Activated CD8-positive, alpha-beta memory T cell treated with anti-CD3 and anti-CD28 coated beads, Interleukin-2, amount 10 ng/mL, durations not matched to agents 7 days and 5 days (primary cell): Measurements from ENCODE around the gene TPGS1. TPM values are rescaled to one million over a fixed set of nuclear protein-coding genes. Genes with fewer than 3 reads are reported as not detected.

Experiments
- ATAC-seq: fragments of 150-1000 bp; cut with Tn5 transposase; one replicate; pipeline ENCODE4 v1.10.0; 2021; ENCODE audit warnings: moderate library complexity
- CTCF ChIA-PET: fragments of 350-600 bp; sonication (Branson Sonifier 250); formaldehyde crosslinking; loops from one replicate; lab custom pipeline; 2021; ENCODE audit warnings: antibody characterized with exemption; lab: Charles Lee
- DNase-seq: peaks from one replicate; pipeline ENCODE4 v3.0.0-alpha.2; 2020
- H3K27ac Mint-ChIP-seq: one replicate; pipeline ENCODE4 v1.8.0; 2021; ENCODE audit warnings: mild to moderate bottlenecking, mixed read lengths
- H3K27me3 Mint-ChIP-seq: one replicate; pipeline ENCODE4 v1.8.0; 2021; ENCODE audit warnings: mixed read lengths
- H3K36me3 Mint-ChIP-seq: one replicate; pipeline ENCODE4 v1.8.0; 2021; ENCODE audit warnings: mild to moderate bottlenecking, mixed read lengths
- H3K4me1 Mint-ChIP-seq: one replicate; pipeline ENCODE4 v1.8.0; 2021; ENCODE audit warnings: mixed read lengths
- H3K4me3 Mint-ChIP-seq: one replicate; pipeline ENCODE4 v1.8.0; 2021; ENCODE audit warnings: mild to moderate bottlenecking, moderate library complexity, mixed read lengths
- H3K9me3 Mint-ChIP-seq: one replicate; pipeline ENCODE4 v1.8.0; 2022; ENCODE audit warnings: low read depth, mixed read lengths
- total RNA-seq, 2 experiments: library from RNA; stranded (reverse); gene quantifications; one replicate each; pipeline ENCODE4 v1.2.3, GENCODE V29; 2021

TPGS1 gene
- total RNA-seq, 2 experiments from 2014 or later = 19.4 to 21.6 TPM

GRCh38 chr19:508204-509150 lies 1.2 kb downstream of the TPGS1 start:
- ATAC-seq (no peak), DNase-seq (no peak)
- Mint-ChIP-seq H3K4me1 (peaks cover 46% of the 10 kb centered on the region), H3K36me3 (peaks cover 5% of the 10 kb centered on the region), H3K4me3 (peak overlapping the region; percentile 83), H3K27ac (peak overlapping the region; percentile 99), H3K9me3 (no peaks in the 10 kb centered on the region), H3K27me3 (no peaks in the 10 kb centered on the region)
- CTCF ChIA-PET = interaction anchor here (1.0 to 2.8 kb wide), 2 partner anchors 13 to 24 kb away, joined by 3 to 24 read pairs; partner anchors contain the start of gene CDC34

GRCh38 chr19:510606-511100 lies 3.4 kb downstream of the TPGS1 start:
- CTCF ChIA-PET = interaction anchor here (0.7 to 4.3 kb wide), 39 partner anchors 8 to 1095 kb away, joined by 3 to 94 read pairs (median 4); partner anchors contain the start of genes CDC34, GZMM, POLRMT and RNF126
- peaks cover 10% of the 10 kb centered on the region for H3K36me3 Mint-ChIP-seq

GRCh38 chr19:511101-511851 lies 4.0 kb downstream of the TPGS1 start:
- Mint-ChIP-seq H3K4me3 (peak overlapping the region; percentile 73), H3K27ac (peak overlapping the region; percentile 94), H3K27me3 (no peaks in the 10 kb centered on the region), H3K9me3 (no peaks in the 10 kb centered on the region), H3K4me1 (peaks cover 41% of the 10 kb centered on the region), H3K36me3 (peaks cover 10% of the 10 kb centered on the region)
- CTCF ChIA-PET = interaction anchor here (0.6 to 4.3 kb wide), 36 partner anchors 8 to 1094 kb away, joined by 3 to 94 read pairs (median 5); partner anchors contain the start of genes CDC34, GZMM, POLRMT and RNF126
- ATAC-seq (peak; percentile 52), DNase-seq (peak; percentile 89)

More at GRCh38 chr19:510606-511100, 3.4 kb downstream of the TPGS1 start:
- no peaks in the 10 kb centered on the region for H3K9me3 Mint-ChIP-seq
- H3K27ac Mint-ChIP-seq = peak overlapping the region; percentile 94
- DNase-seq = peak; percentile 97
- H3K27me3 Mint-ChIP-seq = no peaks in the 10 kb centered on the region
- peak; percentile 60 for ATAC-seq
- peaks cover 44% of the 10 kb centered on the region for H3K4me1 Mint-ChIP-seq
- peak overlapping the region; percentile 73 for H3K4me3 Mint-ChIP-seq

DNA sequence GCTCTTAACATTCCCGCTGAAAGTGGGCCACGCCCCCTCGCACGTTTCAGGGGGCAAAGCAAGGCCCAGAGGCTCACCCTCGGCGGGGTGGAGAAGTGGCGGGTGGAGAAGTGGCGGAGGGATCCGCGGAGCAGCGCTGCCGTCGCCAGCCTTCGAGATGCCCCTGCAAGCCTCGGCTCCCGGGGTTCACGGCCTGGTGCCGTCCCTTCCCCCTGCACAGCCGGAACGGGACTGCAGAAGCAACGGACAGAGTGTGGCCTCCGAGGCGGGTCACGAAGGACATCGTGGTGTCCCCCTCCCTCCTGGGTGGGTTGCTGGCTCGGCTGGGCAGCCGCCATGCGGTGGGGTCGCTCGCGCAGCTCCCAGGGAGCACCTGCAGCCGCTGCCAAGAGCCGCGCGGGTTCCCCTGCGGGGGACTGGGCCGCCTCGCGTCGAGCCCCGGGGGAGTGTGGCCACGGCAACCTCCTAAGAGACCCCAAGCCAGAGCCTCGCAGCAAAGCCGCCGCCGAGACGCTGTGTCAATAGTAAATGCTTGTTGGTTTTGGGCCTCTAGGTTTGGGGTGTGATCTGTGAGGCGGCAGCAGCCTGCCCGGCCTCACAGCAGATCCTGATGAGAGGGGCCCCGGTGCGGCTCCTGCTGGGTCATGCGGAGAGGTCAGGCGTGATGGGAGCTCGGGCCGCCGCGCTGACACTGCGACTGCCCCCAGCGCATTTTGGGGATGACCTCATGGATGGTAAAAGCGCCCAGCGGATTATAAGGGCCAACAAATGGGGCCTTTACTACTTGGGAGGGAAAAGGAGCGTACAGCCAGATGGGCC lies 5.5 kb downstream of the TPGS1 start:
- CTCF ChIA-PET = interaction anchor here (3.0 to 4.3 kb wide), 2 partner anchors 9 to 17 kb away, joined by 25 to 94 read pairs; partner anchors contain the start of gene CDC34
- ATAC-seq (no peak), DNase-seq (no peak)
- H3K4me1 Mint-ChIP-seq = peaks cover 38% of the 10 kb centered on the region
- H3K36me3 Mint-ChIP-seq = peaks cover 10% of the 10 kb centered on the region
- no peak overlapping the region for H3K4me3 Mint-ChIP-seq
- H3K9me3 Mint-ChIP-seq = no peaks in the 10 kb centered on the region
- H3K27ac Mint-ChIP-seq = no peak overlapping the region
- H3K27me3 Mint-ChIP-seq = no peaks in the 10 kb centered on the region

DNA sequence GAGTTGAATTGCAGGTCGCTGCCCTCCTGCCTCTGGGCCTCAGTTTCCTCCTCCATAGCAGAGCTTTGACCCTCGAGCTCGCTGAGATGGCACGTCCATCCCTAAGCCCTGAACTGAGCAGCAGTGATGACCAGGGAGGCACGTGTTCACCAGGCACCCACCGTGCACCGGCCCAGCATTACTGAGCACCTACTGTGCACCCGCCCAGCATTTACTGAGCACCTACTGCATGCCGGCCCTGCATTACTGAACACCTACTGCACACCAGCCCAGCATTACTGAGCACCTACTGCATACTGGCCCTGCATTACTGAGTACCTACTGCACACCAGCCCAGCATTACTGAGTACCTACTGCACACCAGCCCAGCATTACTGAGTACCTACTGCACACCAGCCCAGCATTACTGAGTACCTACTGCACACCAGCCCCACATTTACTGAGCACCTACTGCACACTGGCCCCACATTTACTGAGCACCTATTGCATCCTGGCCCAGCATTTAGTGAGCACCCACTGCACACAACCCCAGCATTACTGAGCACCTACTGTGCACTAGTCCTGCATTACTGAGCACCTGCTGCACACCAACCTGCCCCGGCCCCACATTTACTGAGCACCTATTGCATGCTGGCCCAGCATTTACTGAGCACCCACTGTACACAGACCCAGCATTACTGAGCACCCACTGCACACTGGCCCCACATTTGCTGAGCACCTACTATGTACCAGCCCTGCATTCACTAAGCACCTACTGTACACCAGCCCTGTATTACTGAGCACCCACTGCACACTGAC lies 6.3 kb downstream of the TPGS1 start:
- Mint-ChIP-seq H3K27ac (no peak overlapping the region), H3K4me3 (no peak overlapping the region), H3K36me3 (peaks cover 10% of the 10 kb centered on the region), H3K4me1 (peaks cover 29% of the 10 kb centered on the region), H3K27me3 (no peaks in the 10 kb centered on the region), H3K9me3 (no peaks in the 10 kb centered on the region)
- ATAC-seq (no peak), DNase-seq (no peak)
- CTCF ChIA-PET = interaction anchor here (4.3 kb wide), 1 partner anchor 16 kb away, joined by 94 read pairs; the partner anchor contains the start of gene CDC34

DNA sequence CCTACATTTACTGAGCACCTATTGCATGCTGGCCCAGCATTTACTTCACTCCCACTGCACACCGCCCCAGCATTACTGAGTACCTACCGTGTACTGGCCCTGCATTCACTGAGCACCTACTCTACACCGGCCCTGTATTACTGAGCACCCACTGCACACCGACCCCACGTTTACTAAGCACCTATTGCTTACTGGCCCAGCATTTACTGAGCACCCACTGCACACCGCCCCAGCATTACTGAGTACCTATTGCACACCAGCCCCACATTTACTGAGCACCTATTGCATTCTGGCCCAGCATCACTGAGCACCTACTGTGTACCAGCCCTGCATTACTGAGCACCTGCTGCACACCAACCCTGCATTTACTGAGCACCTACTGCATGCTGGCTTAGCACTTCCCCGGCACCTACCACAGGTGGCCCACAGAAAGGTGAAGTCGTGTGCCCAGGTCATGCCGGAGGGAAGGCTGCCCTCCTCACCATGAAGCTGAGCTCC lies 6.9 kb downstream of the TPGS1 start:
- CTCF ChIA-PET = interaction anchor here (1.6 kb wide), 1 partner anchor 16 kb away, joined by 5 read pairs; no protein-coding TSS in a partner anchor
- H3K9me3 Mint-ChIP-seq = no peaks in the 10 kb centered on the region
- ATAC-seq (no peak), DNase-seq (no peak)
- H3K4me1 Mint-ChIP-seq = peaks cover 23% of the 10 kb centered on the region
- H3K27me3 Mint-ChIP-seq = no peaks in the 10 kb centered on the region
- H3K4me3 Mint-ChIP-seq = no peak overlapping the region
- H3K27ac Mint-ChIP-seq = no peak overlapping the region
- H3K36me3 Mint-ChIP-seq = peaks cover 5% of the 10 kb centered on the region

GRCh38 chr19:517721-518597 lies 10.7 kb downstream of the TPGS1 start:
- no peak overlapping the region for H3K4me3 Mint-ChIP-seq
- H3K4me1 Mint-ChIP-seq = peaks cover 5% of the 10 kb centered on the region
- H3K27ac Mint-ChIP-seq = no peak overlapping the region
- ATAC-seq = no peak
- CTCF ChIA-PET = interaction anchor here (1.0 kb wide), 1 partner anchor 14 kb away, joined by 3 read pairs; the partner anchor contains the start of gene CDC34
- no peak for DNase-seq
- peaks cover 5% of the 10 kb centered on the region for H3K36me3 Mint-ChIP-seq
- no peaks in the 10 kb centered on the region for H3K9me3 Mint-ChIP-seq
- no peaks in the 10 kb centered on the region for H3K27me3 Mint-ChIP-seq

DNA sequence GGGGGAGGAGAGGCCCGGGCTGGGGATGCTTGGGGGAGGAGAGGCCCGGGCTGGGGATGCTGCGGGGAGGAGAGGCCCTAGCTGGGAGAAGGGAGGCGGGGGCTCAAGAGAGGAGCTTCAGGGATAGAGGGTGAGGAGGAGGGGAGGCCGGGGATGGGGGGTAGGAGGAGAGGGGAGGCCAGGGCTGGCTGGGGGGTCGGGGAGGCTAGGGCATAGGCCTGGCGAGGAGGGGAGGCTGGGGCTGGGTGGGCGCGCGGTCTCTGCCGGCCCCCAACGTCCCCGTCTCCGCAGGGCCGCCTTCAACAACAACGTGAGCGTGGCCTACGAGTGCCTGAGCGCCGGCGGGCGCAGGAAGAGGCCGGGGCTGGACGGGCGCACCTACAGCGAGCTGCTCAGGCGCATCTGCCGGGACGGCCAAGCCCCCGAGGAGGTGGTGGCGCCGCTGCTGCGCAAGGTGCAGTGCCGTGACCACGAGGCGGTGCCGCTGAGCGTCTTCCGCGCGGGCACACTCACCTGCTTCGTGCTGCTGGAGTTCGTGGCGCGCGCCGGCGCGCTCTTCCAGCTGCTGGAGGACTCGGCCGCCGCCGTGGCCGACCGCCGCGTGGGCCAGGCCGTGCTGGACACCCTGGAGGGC lies 11.4 kb downstream of the TPGS1 start:
- no peak overlapping the region for H3K4me3 Mint-ChIP-seq
- peaks cover 5% of the 10 kb centered on the region for H3K4me1 Mint-ChIP-seq
- CTCF ChIA-PET = interaction anchor here (1.0 to 1.4 kb wide), 3 partner anchors 8 to 13 kb away, joined by 3 to 6 read pairs (median 4); partner anchors contain the start of gene CDC34
- DNase-seq (no peak), ATAC-seq (peak; percentile 77)
- H3K36me3 Mint-ChIP-seq = peaks cover 4% of the 10 kb centered on the region
- H3K27ac Mint-ChIP-seq = no peak overlapping the region
- no peaks in the 10 kb centered on the region for H3K9me3 Mint-ChIP-seq
- H3K27me3 Mint-ChIP-seq = no peaks in the 10 kb centered on the region

GRCh38 chr19:519449-519865 lies 12.2 kb downstream of the TPGS1 start:
- no peak for ATAC-seq
- Mint-ChIP-seq H3K4me1 (peaks cover 5% of the 10 kb centered on the region), H3K4me3 (no peak overlapping the region), H3K9me3 (no peaks in the 10 kb centered on the region), H3K27ac (no peak overlapping the region), H3K27me3 (no peaks in the 10 kb centered on the region), H3K36me3 (no peaks in the 10 kb centered on the region)
- no peak for DNase-seq
- CTCF ChIA-PET = interaction anchor here (1.4 kb wide), 2 partner anchors 9 to 11 kb away, joined by 4 to 6 read pairs; no protein-coding TSS in a partner anchor

GRCh38 chr19:522726-523125 lies 15.4 kb downstream of the TPGS1 start:
- H3K36me3 Mint-ChIP-seq = no peaks in the 10 kb centered on the region
- no peak overlapping the region for H3K4me3 Mint-ChIP-seq
- H3K9me3 Mint-ChIP-seq = no peaks in the 10 kb centered on the region
- DNase-seq (no peak), ATAC-seq (no peak)
- peaks cover 3% of the 10 kb centered on the region for H3K27me3 Mint-ChIP-seq
- no peak overlapping the region for H3K27ac Mint-ChIP-seq
- H3K4me1 Mint-ChIP-seq = peaks cover 5% of the 10 kb centered on the region
- CTCF ChIA-PET = interaction anchor here (3.4 kb wide), 1 partner anchor 11 kb away, joined by 25 read pairs; no protein-coding TSS in a partner anchor
